Measurements from ENCODE around the gene KCNG2.

GRCh38 chr18:79779021-79779699, 18.6 kb upstream of the KCNG2 start:
- no peak for TF ChIP-seq CTCF (IDR thresholded peaks at IDR 0.05)
- TF ChIP-seq POLR2A (IDR thresholded peaks at IDR 0.05), result no peak
